ENCODE results near the gene ITGA7.

Gene ITGA7

GRCh38 chr12:55743406-55744339 lies 36.0 kb upstream of the ITGA7 start:
- H3K9me3 ChIP-seq (ENCODE audit: insufficient read depth, low read depth, low read length), result no peaks in the 10 kb centered on the region
- DNase-seq, result peak; percentile 70 to 82

GRCh38 chr12:55742719-55743405 lies 35.2 kb upstream of the ITGA7 start, which contains the start of gene GDF11:
Gene GDF11, plus strand, starts transcription at chr12:55743122. Its CDS starts 195 bp downstream, at chr12:55743317.
- H3K79me2 ChIP-seq (ENCODE audit: control insufficient read depth, insufficient read depth, low read length, poor library complexity), result peaks cover 9% of the 10 kb centered on the region

More at GRCh38 chr12:55743406-55744339, 36.0 kb upstream of the ITGA7 start:
- WGBS (ENCODE audit: extremely low coverage, insufficient coverage, insufficient read length), result no CpG with 5 or more reads among the region's 73 CpGs
- H2AK5ac ChIP-seq (ENCODE audit: low read length), result peak overlapping the region; percentile 12
- H3K79me2 ChIP-seq (ENCODE audit: control insufficient read depth, insufficient read depth, low read length, poor library complexity), result peaks cover 9% of the 10 kb centered on the region
- H3K27me3 ChIP-seq (ENCODE audit: insufficient read depth, low read length), result no peaks in the 10 kb centered on the region
- peaks cover 0 to 3% of the 10 kb centered on the region in 2 experiments for H3K36me3 ChIP-seq (ENCODE audit: control insufficient read depth in 1 of 2, insufficient read depth in 2 of 2, low read length in 2 of 2)
- H2AFZ ChIP-seq (ENCODE audit: insufficient read depth, low read length, poor library complexity), result peak overlapping the region; percentile 32
- no peak overlapping the region for H2BK12ac ChIP-seq (ENCODE audit: low read length)
- peak overlapping the region; percentile 20 for H4K91ac ChIP-seq (ENCODE audit: low read depth, low read length)
- H2BK5ac ChIP-seq (ENCODE audit: low read depth, low read length, poor library complexity), result no peak overlapping the region
- peak overlapping the region; percentile 52 for H3K4ac ChIP-seq (ENCODE audit: low read depth, low read length)
- H3K4me1 ChIP-seq (ENCODE audit: control insufficient read depth in 1 of 2, insufficient read depth in 2 of 2, low read length in 2 of 2), result peaks cover 18 to 27% of the 10 kb centered on the region in 2 experiments
- peaks cover 14% of the 10 kb centered on the region for H3K79me1 ChIP-seq (ENCODE audit: low read length)
- peak overlapping the region; percentile 73 for H3K14ac ChIP-seq (ENCODE audit: low read length)
- peak overlapping the region; percentile 9 for H3K27ac ChIP-seq (ENCODE audit: low read depth, low read length)
- peak overlapping the region; percentile 53 for H4K8ac ChIP-seq (ENCODE audit: low read depth, low read length)
- H3K18ac ChIP-seq (ENCODE audit: low read length), result peak overlapping the region; percentile 65
- H4K12ac ChIP-seq (ENCODE audit: low read depth, low read length), result peak overlapping the region; percentile 17
- peak overlapping the region; percentile 2 for H3K23ac ChIP-seq (ENCODE audit: low read length)
- peak overlapping the region; percentile 42 for H3K9ac ChIP-seq (ENCODE audit: low read length)
- no peak overlapping the region for H2BK120ac ChIP-seq (ENCODE audit: insufficient read depth, low read length, poor library complexity)
- peak overlapping the region; percentile 76 for H3K4me3 ChIP-seq (ENCODE audit: low read depth, low read length)
- H3K4me2 ChIP-seq (ENCODE audit: low read length), result peak overlapping the region; percentile 96

GRCh38 chr12:55741931-55742680 lies 34.4 kb upstream of the ITGA7 start:
- no peaks in the 10 kb centered on the region for H3K27me3 ChIP-seq (ENCODE audit: insufficient read depth, low read length)
- no peak overlapping the region for H2AFZ ChIP-seq (ENCODE audit: insufficient read depth, low read length, poor library complexity)
- H3K27ac ChIP-seq (ENCODE audit: low read depth, low read length), result no peak overlapping the region
- H3K79me2 ChIP-seq (ENCODE audit: control insufficient read depth, insufficient read depth, low read length, poor library complexity), result peaks cover 9% of the 10 kb centered on the region
- no peak overlapping the region for H3K18ac ChIP-seq (ENCODE audit: low read length)
- H3K9me3 ChIP-seq (ENCODE audit: insufficient read depth, low read depth, low read length), result no peaks in the 10 kb centered on the region
- no peak overlapping the region for H3K23ac ChIP-seq (ENCODE audit: low read length)
- peaks cover 22 to 33% of the 10 kb centered on the region in 2 experiments for H3K4me1 ChIP-seq (ENCODE audit: control insufficient read depth in 1 of 2, insufficient read depth in 2 of 2, low read length in 2 of 2)
- H2BK12ac ChIP-seq (ENCODE audit: low read length), result peak overlapping the region; percentile 4
- peaks cover 14% of the 10 kb centered on the region for H3K79me1 ChIP-seq (ENCODE audit: low read length)
- DNase-seq, result no peak
- H2AK5ac ChIP-seq (ENCODE audit: low read length), result no peak overlapping the region
- H3K4me3 ChIP-seq (ENCODE audit: low read depth, low read length), result no peak overlapping the region
- no peak overlapping the region for H2BK120ac ChIP-seq (ENCODE audit: insufficient read depth, low read length, poor library complexity)
- H3K36me3 ChIP-seq (ENCODE audit: control insufficient read depth in 1 of 2, insufficient read depth in 2 of 2, low read length in 2 of 2), result no peaks in the 10 kb centered on the region
- H2BK5ac ChIP-seq (ENCODE audit: low read depth, low read length, poor library complexity), result no peak overlapping the region
- no peak overlapping the region for H4K12ac ChIP-seq (ENCODE audit: low read depth, low read length)
- peak overlapping the region; percentile 60 for H3K4me2 ChIP-seq (ENCODE audit: low read length)
- H3K4ac ChIP-seq (ENCODE audit: low read depth, low read length), result peak overlapping the region; percentile 49
- peak overlapping the region; percentile 14 for H3K14ac ChIP-seq (ENCODE audit: low read length)
- H4K91ac ChIP-seq (ENCODE audit: low read depth, low read length), result no peak overlapping the region
- H3K9ac ChIP-seq (ENCODE audit: low read length), result no peak overlapping the region
- WGBS (ENCODE audit: extremely low coverage, insufficient coverage, insufficient read length), result no CpG with 5 or more reads among the region's 3 CpGs
- H4K8ac ChIP-seq (ENCODE audit: low read depth, low read length), result peak overlapping the region; percentile 28

More at GRCh38 chr12:55742719-55743405, 35.2 kb upstream of the ITGA7 start, which contains the start of gene GDF11:
- H2AFZ ChIP-seq (ENCODE audit: insufficient read depth, low read length, poor library complexity), result peak within 1 kb of the TSS; percentile 32
- no peaks in the 10 kb centered on the region for H3K9me3 ChIP-seq (ENCODE audit: insufficient read depth, low read depth, low read length)
- H3K14ac ChIP-seq (ENCODE audit: low read length), result peak within 1 kb of the TSS; percentile 73
- peaks cover 20 to 30% of the 10 kb centered on the region in 2 experiments for H3K4me1 ChIP-seq (ENCODE audit: control insufficient read depth in 1 of 2, insufficient read depth in 2 of 2, low read length in 2 of 2)
- no CpG with 5 or more reads among the region's 53 CpGs for WGBS (ENCODE audit: extremely low coverage, insufficient coverage, insufficient read length)
- no peaks in the 10 kb centered on the region for H3K27me3 ChIP-seq (ENCODE audit: insufficient read depth, low read length)
- peak within 1 kb of the TSS; percentile 9 for H3K27ac ChIP-seq (ENCODE audit: low read depth, low read length)
- no peaks in the 10 kb centered on the region for H3K36me3 ChIP-seq (ENCODE audit: control insufficient read depth in 1 of 2, insufficient read depth in 2 of 2, low read length in 2 of 2)
- peak within 1 kb of the TSS; percentile 76 for H3K4me3 ChIP-seq (ENCODE audit: low read depth, low read length)
- H4K12ac ChIP-seq (ENCODE audit: low read depth, low read length), result peak within 1 kb of the TSS; percentile 17
- H3K79me1 ChIP-seq (ENCODE audit: low read length), result peaks cover 14% of the 10 kb centered on the region
- peak in 1 of 2 donors; percentile 60 for DNase-seq
- H2AK5ac ChIP-seq (ENCODE audit: low read length), result peak within 1 kb of the TSS; percentile 12
- H4K8ac ChIP-seq (ENCODE audit: low read depth, low read length), result peak within 1 kb of the TSS; percentile 53
- no peak within 1 kb of the TSS for H2BK5ac ChIP-seq (ENCODE audit: low read depth, low read length, poor library complexity)
- no peak within 1 kb of the TSS for H2BK120ac ChIP-seq (ENCODE audit: insufficient read depth, low read length, poor library complexity)
- peak within 1 kb of the TSS; percentile 42 for H3K9ac ChIP-seq (ENCODE audit: low read length)
- H3K23ac ChIP-seq (ENCODE audit: low read length), result no peak within 1 kb of the TSS
- H3K4me2 ChIP-seq (ENCODE audit: low read length), result peak within 1 kb of the TSS; percentile 96
- H2BK12ac ChIP-seq (ENCODE audit: low read length), result peak within 1 kb of the TSS; percentile 4
- H3K4ac ChIP-seq (ENCODE audit: low read depth, low read length), result peak within 1 kb of the TSS; percentile 52
- H3K18ac ChIP-seq (ENCODE audit: low read length), result peak within 1 kb of the TSS; percentile 65
- peak within 1 kb of the TSS; percentile 20 for H4K91ac ChIP-seq (ENCODE audit: low read depth, low read length)

GRCh38 chr12:55739025-55739378 lies 31.3 kb upstream of the ITGA7 start:
- Histone ChIP-seq H2BK120ac (ENCODE audit: insufficient read depth, low read length, poor library complexity) (no peak overlapping the region), H3K27ac (ENCODE audit: low read depth, low read length) (no peak overlapping the region), H3K36me3 (ENCODE audit: control insufficient read depth in 1 of 2, insufficient read depth in 2 of 2, low read length in 2 of 2) (no peaks in the 10 kb centered on the region), H3K79me2 (ENCODE audit: control insufficient read depth, insufficient read depth, low read length, poor library complexity) (peaks cover 5% of the 10 kb centered on the region), H3K4me1 (ENCODE audit: control insufficient read depth in 1 of 2, insufficient read depth in 2 of 2, low read length in 2 of 2) (peaks cover 9 to 18% of the 10 kb centered on the region in 2 experiments), H3K4me2 (ENCODE audit: low read length) (no peak overlapping the region), H3K4ac (ENCODE audit: low read depth, low read length) (no peak overlapping the region), H3K27me3 (ENCODE audit: insufficient read depth, low read length) (no peaks in the 10 kb centered on the region), H3K9ac (ENCODE audit: low read length) (no peak overlapping the region), H2AFZ (ENCODE audit: insufficient read depth, low read length, poor library complexity) (no peak overlapping the region), H2BK12ac (ENCODE audit: low read length) (no peak overlapping the region), H3K14ac (ENCODE audit: low read length) (no peak overlapping the region), H3K9me3 (ENCODE audit: insufficient read depth, low read depth, low read length) (no peaks in the 10 kb centered on the region), H3K79me1 (ENCODE audit: low read length) (peaks cover 5% of the 10 kb centered on the region), H3K4me3 (ENCODE audit: low read depth, low read length) (no peak overlapping the region), H4K91ac (ENCODE audit: low read depth, low read length) (no peak overlapping the region), H2AK5ac (ENCODE audit: low read length) (no peak overlapping the region), H3K23ac (ENCODE audit: low read length) (no peak overlapping the region), H2BK5ac (ENCODE audit: low read depth, low read length, poor library complexity) (no peak overlapping the region), H3K18ac (ENCODE audit: low read length) (no peak overlapping the region), H4K12ac (ENCODE audit: low read depth, low read length) (no peak overlapping the region), H4K8ac (ENCODE audit: low read depth, low read length) (no peak overlapping the region)
- WGBS (ENCODE audit: extremely low coverage, insufficient coverage, insufficient read length), result no CpG with 5 or more reads among the region's 2 CpGs
- DNase-seq, result no peak
